CD8-positive, alpha-beta memory T cell (primary cell): Measurements from ENCODE around the gene FBXO33. TPM values are rescaled to one million over a fixed set of nuclear protein-coding genes. Genes with fewer than 3 reads are reported as not detected.

ENCODE experiments used
- CTCF ChIA-PET: fragments of 350-600 bp; sonication (Branson Sonifier 250); formaldehyde crosslinking; loops from one replicate; lab custom pipeline; 2021; ENCODE audit warnings: antibody characterized with exemption; lab: Charles Lee
- POLR2A ChIA-PET: fragments of 350-600 bp; sonication (Branson Sonifier 250); formaldehyde crosslinking; loops from one replicate; lab custom pipeline; 2021; ENCODE audit warnings: antibody characterized with exemption; lab: Charles Lee
- DNase-seq, 5 donors: peaks; one replicate each; pipeline versions ENCODE4 v3.0.0 to v3.0.0-alpha.2; 2020 to 2022; ENCODE audit warnings: mixed read lengths in 1 of 5
- H3K27ac ChIP-seq: one replicate; pipeline ENCODE4 v1.7.0; 2013; ENCODE audit warnings: low read depth, mild to moderate bottlenecking, low read length, moderate library complexity
- H3K27me3 ChIP-seq: 2 replicates; pipeline ENCODE4 v1.7.0; 2013; ENCODE audit warnings: low read length, mild to moderate bottlenecking; ENCODE audit not compliant: insufficient read depth, poor library complexity, severe bottlenecking
- H3K36me3 ChIP-seq: 2 replicates; pipeline ENCODE4 v1.7.0; 2013; ENCODE audit warnings: mild to moderate bottlenecking, low read length, moderate library complexity; ENCODE audit not compliant: insufficient read depth
- H3K4me1 ChIP-seq: 2 replicates; pipeline ENCODE4 v1.7.0; 2013; ENCODE audit warnings: mild to moderate bottlenecking, low read length, moderate library complexity; ENCODE audit not compliant: insufficient read depth
- H3K4me3 ChIP-seq: 2 replicates; pipeline ENCODE4 v1.7.0; 2013; ENCODE audit warnings: mild to moderate bottlenecking, low read length
- H3K9me3 ChIP-seq: 2 replicates; pipeline ENCODE4 v1.7.0; 2013; ENCODE audit warnings: mild to moderate bottlenecking, low read length
- H3K27ac Mint-ChIP-seq, 8 donors: one replicate each; pipeline ENCODE4 v1.8.0; 2020 to 2021; ENCODE audit warnings: mixed read lengths in 8 of 8, mild to moderate bottlenecking in 6 of 8, inconsistent platforms in 3 of 8, moderate library complexity in 3 of 8
- H3K27me3 Mint-ChIP-seq, 2 donors: one replicate each; pipeline ENCODE4 v1.8.0; 2020 to 2021; ENCODE audit warnings: mixed read lengths in 2 of 2, mild to moderate bottlenecking in 1 of 2, moderate library complexity in 1 of 2
- H3K36me3 Mint-ChIP-seq, 3 donors: one replicate each; pipeline ENCODE4 v1.8.0; 2020 to 2021; ENCODE audit warnings: mixed read lengths in 3 of 3, inconsistent platforms in 1 of 3, mild to moderate bottlenecking in 1 of 3
- H3K4me1 Mint-ChIP-seq, 3 donors: one replicate each; pipeline ENCODE4 v1.8.0; 2020 to 2021; ENCODE audit warnings: mixed read lengths in 3 of 3, inconsistent platforms in 1 of 3, mild to moderate bottlenecking in 1 of 3
- H3K4me3 Mint-ChIP-seq, 7 donors: one replicate each; pipeline ENCODE4 v1.8.0; 2020 to 2021; ENCODE audit warnings: mixed read lengths in 7 of 7, mild to moderate bottlenecking in 6 of 7, moderate library complexity in 4 of 7, inconsistent platforms in 2 of 7
- H3K9me3 Mint-ChIP-seq, 5 donors: one replicate each; pipeline ENCODE4 v1.8.0; 2020 to 2022; ENCODE audit warnings: mixed read lengths in 5 of 5, mild to moderate bottlenecking in 3 of 5, moderate library complexity in 2 of 5, inconsistent platforms in 1 of 5
- polyA plus RNA-seq: library from polyadenylated mRNA; unstranded; fragments of 300-500 nt; fragmentation: Illumina TruSeq; gene quantifications from one replicate; pipeline ENCODE4 v1.2.3, GENCODE V29; 2021
- total RNA-seq, 2 experiments: library from RNA; stranded (reverse); gene quantifications; one replicate each; pipeline ENCODE4 v1.2.3, GENCODE V29; 2021

FBXO33 gene
- total and polyA plus RNA-seq, 3 experiments from 2014 or later = 15.3 to 20.1 (median 19.4) TPM

DNA sequence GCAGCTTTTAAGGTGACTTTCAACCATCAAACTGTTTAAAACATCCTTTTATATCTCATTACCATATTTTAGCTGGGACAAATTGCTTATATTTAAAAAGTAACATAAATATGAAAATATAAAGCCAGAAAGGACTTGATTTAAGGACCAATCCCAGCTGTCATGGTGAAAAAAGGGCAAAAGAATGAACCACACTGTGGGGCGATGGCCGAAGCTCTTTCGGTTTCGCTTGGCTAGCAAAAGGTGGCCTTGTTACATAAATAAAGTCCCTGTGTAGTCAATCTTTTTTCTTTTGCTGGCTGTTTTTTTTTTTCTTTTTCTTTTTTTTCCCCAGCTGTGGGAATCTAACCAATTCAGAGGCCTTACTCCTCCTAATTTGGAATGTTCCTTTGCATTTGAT lies 50.9 kb downstream of the FBXO33 start:
- no peaks in the 10 kb centered on the region for H3K27me3 Mint-ChIP-seq
- Histone ChIP-seq H3K27me3 (no peaks in the 10 kb centered on the region), H3K27ac (no peak overlapping the region), H3K9me3 (no peaks in the 10 kb centered on the region), H3K4me3 (no peak overlapping the region), H3K36me3 (no peaks in the 10 kb centered on the region), H3K4me1 (peaks cover 19% of the 10 kb centered on the region)
- ChIA-PET CTCF (no interaction called here), POLR2A (no interaction called here)
- no peak for DNase-seq
- H3K27ac Mint-ChIP-seq = no peak overlapping the region
- no peak overlapping the region for H3K4me3 Mint-ChIP-seq
- H3K36me3 Mint-ChIP-seq = peaks cover 3 to 7% (median 7%) of the 10 kb centered on the region in 3 donors
- H3K9me3 Mint-ChIP-seq = no peaks in the 10 kb centered on the region
- H3K4me1 Mint-ChIP-seq = peaks cover 19 to 46% (median 41%) of the 10 kb centered on the region in 3 donors

DNA sequence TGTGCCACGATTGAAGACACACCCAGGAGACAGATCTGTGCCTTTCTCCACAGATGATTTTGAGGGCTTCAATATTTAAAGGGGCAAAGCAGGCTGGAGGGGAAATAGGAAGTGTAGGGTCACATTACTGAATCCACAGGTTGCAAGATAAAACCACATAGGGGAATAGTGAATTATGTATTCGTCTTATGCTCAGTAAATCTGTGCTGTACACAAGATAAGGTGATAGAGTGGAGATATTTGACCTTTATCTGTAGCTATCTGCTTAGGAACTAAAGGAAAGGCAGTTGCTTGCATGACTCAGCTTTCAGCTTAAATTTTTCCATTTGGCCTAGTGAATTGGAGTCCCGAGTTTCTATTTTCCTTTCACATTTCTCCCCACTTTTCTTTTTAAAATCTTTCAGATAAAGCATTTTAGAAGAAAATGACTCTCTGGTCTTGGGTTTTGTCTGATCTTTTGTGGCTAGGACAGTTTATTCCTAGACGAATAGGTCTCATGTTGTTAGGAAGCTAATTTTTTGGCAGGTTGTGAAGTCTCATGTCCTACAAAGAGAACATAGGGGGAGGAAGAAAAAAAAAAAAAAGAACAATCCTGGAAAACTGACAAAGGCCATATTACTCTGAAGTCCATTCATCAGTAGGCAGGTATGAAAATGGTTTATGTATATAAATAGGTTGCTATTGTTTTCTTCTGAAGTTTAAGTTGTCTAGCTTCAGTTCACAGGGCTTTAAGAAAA lies 55.4 kb downstream of the FBXO33 start:
- Mint-ChIP-seq H3K27ac (peak overlapping the region in 2 of 8 donors; percentile 24 to 58), H3K36me3 (peaks cover 0 to 9% (median 4%) of the 10 kb centered on the region in 3 donors), H3K9me3 (no peaks in the 10 kb centered on the region), H3K27me3 (no peaks in the 10 kb centered on the region), H3K4me1 (peaks cover 0 to 17% (median 11%) of the 10 kb centered on the region in 3 donors), H3K4me3 (no peak overlapping the region)
- Histone ChIP-seq H3K27ac (no peak overlapping the region), H3K4me1 (no peaks in the 10 kb centered on the region), H3K36me3 (no peaks in the 10 kb centered on the region), H3K27me3 (no peaks in the 10 kb centered on the region), H3K9me3 (no peaks in the 10 kb centered on the region), H3K4me3 (no peak overlapping the region)
- CTCF ChIA-PET = no interaction called here
- no peak for DNase-seq
- POLR2A ChIA-PET = no interaction called here

DNA sequence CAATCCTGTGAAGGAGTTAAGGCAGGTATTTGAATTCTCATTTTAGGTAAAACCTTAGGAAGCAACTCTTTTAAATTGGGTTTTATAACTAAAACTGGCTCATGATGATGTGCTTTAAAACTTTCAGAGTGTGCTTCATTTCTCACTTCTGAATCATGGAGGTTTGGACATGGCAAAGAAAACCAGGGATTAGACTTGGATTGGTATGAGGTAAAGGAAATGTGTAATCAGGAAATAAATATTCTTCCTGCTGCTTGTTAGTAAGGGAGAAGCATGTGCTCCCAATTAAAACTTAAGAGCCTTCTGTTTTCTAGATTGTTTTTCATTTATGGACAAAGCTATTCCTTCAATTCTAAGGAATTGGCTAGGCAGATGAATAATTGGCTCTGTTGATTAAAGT lies 57.4 kb downstream of the FBXO33 start:
- H3K9me3 ChIP-seq = no peaks in the 10 kb centered on the region
- no peak overlapping the region for H3K27ac ChIP-seq
- Mint-ChIP-seq H3K4me1 (peaks cover 0 to 9% (median 4%) of the 10 kb centered on the region in 3 donors), H3K9me3 (no peaks in the 10 kb centered on the region), H3K27me3 (no peaks in the 10 kb centered on the region), H3K36me3 (peaks cover 0 to 21% (median 16%) of the 10 kb centered on the region in 3 donors), H3K27ac (no peak overlapping the region), H3K4me3 (no peak overlapping the region)
- ChIA-PET CTCF (no interaction called here), POLR2A (no interaction called here)
- no peak for DNase-seq
- H3K4me1 ChIP-seq = no peaks in the 10 kb centered on the region
- no peak overlapping the region for H3K4me3 ChIP-seq
- no peaks in the 10 kb centered on the region for H3K36me3 ChIP-seq
- H3K27me3 ChIP-seq = no peaks in the 10 kb centered on the region

DNA sequence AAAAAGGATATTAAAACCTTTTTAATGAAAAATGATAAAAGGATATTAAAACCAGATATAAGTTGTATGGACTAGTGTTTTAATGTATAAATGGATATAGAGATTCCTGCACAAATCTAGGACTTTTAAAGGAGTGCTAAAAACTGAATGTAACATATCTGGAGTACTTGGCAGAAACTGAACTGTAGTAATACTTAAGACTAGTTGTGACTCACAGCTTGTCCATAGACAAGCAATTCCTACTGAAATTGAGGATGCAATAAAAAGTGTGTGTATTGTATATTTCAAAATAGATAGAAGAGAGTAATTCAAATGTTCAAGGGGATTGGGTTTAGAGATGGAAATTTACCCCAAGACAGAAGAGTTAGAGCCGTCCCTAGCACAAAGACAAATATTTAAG lies 59.6 kb downstream of the FBXO33 start:
- H3K4me3 ChIP-seq = no peak overlapping the region
- Mint-ChIP-seq H3K4me3 (no peak overlapping the region), H3K4me1 (peaks cover 0 to 9% (median 4%) of the 10 kb centered on the region in 3 donors), H3K36me3 (peaks cover 0 to 31% (median 17%) of the 10 kb centered on the region in 3 donors), H3K27ac (no peak overlapping the region), H3K9me3 (no peaks in the 10 kb centered on the region), H3K27me3 (no peaks in the 10 kb centered on the region)
- no peaks in the 10 kb centered on the region for H3K9me3 ChIP-seq
- no peaks in the 10 kb centered on the region for H3K27me3 ChIP-seq
- ChIA-PET POLR2A (no interaction called here), CTCF (no interaction called here)
- H3K36me3 ChIP-seq = no peaks in the 10 kb centered on the region
- no peak overlapping the region for H3K27ac ChIP-seq
- DNase-seq = no peak
- no peaks in the 10 kb centered on the region for H3K4me1 ChIP-seq

DNA sequence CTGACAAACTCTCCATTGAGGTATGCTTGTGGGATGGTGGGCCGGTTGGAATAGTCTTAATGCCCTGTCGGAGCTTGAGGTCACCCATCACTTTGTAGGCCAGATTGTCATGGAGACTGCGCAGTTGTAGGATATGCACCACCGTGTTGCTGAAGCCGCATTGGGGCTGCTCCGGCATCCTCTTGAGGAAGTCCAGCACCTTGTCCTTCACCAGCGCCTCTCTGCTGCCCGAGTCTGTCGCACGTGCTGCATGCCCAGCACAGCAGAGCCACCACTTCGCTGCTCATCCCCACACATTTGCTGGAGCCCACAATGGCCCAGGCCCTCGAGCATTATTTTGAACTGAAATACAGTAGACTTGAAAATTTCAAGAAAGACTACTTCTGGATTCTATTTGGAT lies 61.8 kb downstream of the FBXO33 start:
- Mint-ChIP-seq H3K36me3 (peaks cover 7 to 44% (median 21%) of the 10 kb centered on the region in 3 donors), H3K27ac (no peak overlapping the region), H3K27me3 (no peaks in the 10 kb centered on the region), H3K4me1 (peaks cover 5 to 16% (median 9%) of the 10 kb centered on the region in 3 donors), H3K4me3 (no peak overlapping the region), H3K9me3 (peaks cover 4 to 9% (median 6%) of the 10 kb centered on the region in 5 donors)
- ChIA-PET POLR2A (no interaction called here), CTCF (no interaction called here)
- Histone ChIP-seq H3K9me3 (peaks cover 2% of the 10 kb centered on the region), H3K4me1 (no peaks in the 10 kb centered on the region), H3K27me3 (no peaks in the 10 kb centered on the region), H3K4me3 (no peak overlapping the region), H3K27ac (no peak overlapping the region), H3K36me3 (no peaks in the 10 kb centered on the region)
- DNase-seq = no peak

DNA sequence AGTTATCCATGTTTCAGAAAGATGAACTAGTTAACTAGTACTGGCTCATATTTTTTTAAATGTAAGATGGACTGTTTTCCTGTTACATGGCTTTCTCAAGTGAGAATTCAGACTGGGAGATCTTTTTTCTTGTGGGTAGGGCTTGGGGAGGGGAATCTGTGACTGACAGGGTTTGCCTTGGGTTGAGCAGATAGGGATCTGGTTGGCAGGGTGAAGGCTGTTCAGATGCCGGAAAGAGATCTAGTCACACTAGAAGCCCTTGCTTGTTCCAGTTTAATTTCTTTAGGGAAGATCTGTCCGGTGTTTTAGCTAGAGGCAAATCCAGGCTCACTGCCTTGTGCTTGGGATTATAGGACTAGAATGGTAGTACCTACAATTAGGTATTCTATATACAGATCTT lies 63.2 kb downstream of the FBXO33 start:
- ChIA-PET POLR2A (no interaction called here), CTCF (no interaction called here)
- no peak overlapping the region for H3K27ac Mint-ChIP-seq

DNA sequence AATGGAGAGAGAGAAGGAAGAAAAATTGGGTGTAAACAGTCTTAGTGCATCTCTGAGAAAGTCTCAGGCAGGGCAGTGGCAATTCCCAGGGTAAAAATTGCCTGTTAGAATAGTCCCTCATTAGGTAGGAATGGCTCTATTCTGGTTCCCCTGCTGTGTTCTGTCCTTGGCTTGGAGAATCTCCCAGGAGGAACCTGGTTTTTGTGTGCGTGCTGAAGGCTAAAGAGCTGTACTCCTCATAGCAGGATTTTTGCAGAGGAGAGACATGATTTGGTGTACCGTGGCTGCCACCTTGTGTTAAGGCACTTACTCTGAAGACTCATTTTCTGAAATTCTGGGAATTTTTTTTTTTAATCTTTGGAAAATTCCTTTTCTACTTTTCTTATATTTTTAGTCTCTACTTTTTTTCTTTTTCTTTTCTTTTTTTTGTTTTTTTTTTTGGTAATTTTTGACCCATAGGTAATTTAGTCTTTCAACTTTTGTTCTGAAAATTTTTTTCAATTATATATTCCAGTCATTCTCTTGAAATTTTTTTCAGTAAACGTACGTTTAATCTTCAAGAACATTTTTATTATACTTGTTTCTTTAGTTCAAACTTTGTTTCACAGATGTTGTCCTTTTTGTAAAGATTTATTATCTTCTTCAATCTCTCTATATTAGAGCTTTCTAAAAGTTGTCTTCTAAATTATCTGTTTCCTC lies 63.8 kb downstream of the FBXO33 start:
- H3K4me3 Mint-ChIP-seq = no peak overlapping the region
- no peak overlapping the region for H3K27ac ChIP-seq
- no peaks in the 10 kb centered on the region for H3K27me3 ChIP-seq
- H3K4me3 ChIP-seq = no peak overlapping the region
- no peak overlapping the region for H3K27ac Mint-ChIP-seq
- POLR2A ChIA-PET = no interaction called here
- peaks cover 17 to 28% (median 24%) of the 10 kb centered on the region in 5 donors for H3K9me3 Mint-ChIP-seq
- H3K36me3 ChIP-seq = no peaks in the 10 kb centered on the region
- DNase-seq = no peak
- H3K27me3 Mint-ChIP-seq = no peaks in the 10 kb centered on the region
- H3K4me1 Mint-ChIP-seq = peaks cover 7 to 16% (median 14%) of the 10 kb centered on the region in 3 donors
- H3K4me1 ChIP-seq = no peaks in the 10 kb centered on the region
- peaks cover 25 to 58% (median 29%) of the 10 kb centered on the region in 3 donors for H3K36me3 Mint-ChIP-seq
- CTCF ChIA-PET = no interaction called here
- H3K9me3 ChIP-seq = peaks cover 6% of the 10 kb centered on the region

More for the DNA sequence above, 63.2 kb downstream of the FBXO33 start:
- H3K4me1 Mint-ChIP-seq = peaks cover 5 to 16% (median 9%) of the 10 kb centered on the region in 3 donors
- H3K9me3 ChIP-seq = peaks cover 6% of the 10 kb centered on the region
- H3K4me3 ChIP-seq = no peak overlapping the region
- H3K36me3 Mint-ChIP-seq = peaks cover 19 to 52% (median 27%) of the 10 kb centered on the region in 3 donors
- no peaks in the 10 kb centered on the region for H3K36me3 ChIP-seq
- no peak for DNase-seq
- H3K27ac ChIP-seq = no peak overlapping the region
- H3K27me3 ChIP-seq = no peaks in the 10 kb centered on the region
- H3K4me3 Mint-ChIP-seq = no peak overlapping the region
- no peaks in the 10 kb centered on the region for H3K4me1 ChIP-seq
- H3K9me3 Mint-ChIP-seq = peaks cover 13 to 22% (median 18%) of the 10 kb centered on the region in 5 donors
- H3K27me3 Mint-ChIP-seq = no peaks in the 10 kb centered on the region

DNA sequence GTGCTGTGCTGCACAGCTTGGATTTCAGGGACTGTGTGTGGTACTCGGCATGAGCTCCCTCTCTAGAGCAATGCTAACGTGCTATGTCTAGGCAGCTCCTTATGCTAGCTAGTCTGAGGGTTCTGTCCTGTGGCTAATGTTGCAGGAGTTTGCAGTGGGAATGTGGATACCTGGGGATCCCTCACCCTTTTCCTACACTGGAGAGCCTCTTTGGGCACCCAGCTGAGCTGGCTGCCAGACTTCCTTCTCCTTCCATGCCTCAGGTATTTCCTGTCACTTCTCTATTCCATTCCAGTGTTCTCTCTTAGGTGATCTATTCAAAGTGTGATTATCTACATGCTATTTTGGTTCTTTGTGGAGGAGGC lies 64.9 kb downstream of the FBXO33 start:
- Histone ChIP-seq H3K9me3 (peaks cover 6% of the 10 kb centered on the region), H3K27me3 (no peaks in the 10 kb centered on the region), H3K4me3 (no peak overlapping the region), H3K36me3 (no peaks in the 10 kb centered on the region), H3K4me1 (no peaks in the 10 kb centered on the region), H3K27ac (no peak overlapping the region)
- ChIA-PET POLR2A (no interaction called here), CTCF (no interaction called here)
- H3K9me3 Mint-ChIP-seq = peaks cover 17 to 35% (median 33%) of the 10 kb centered on the region in 5 donors
- DNase-seq = no peak
- H3K4me3 Mint-ChIP-seq = no peak overlapping the region
- H3K36me3 Mint-ChIP-seq = peaks cover 30 to 65% (median 35%) of the 10 kb centered on the region in 3 donors
- H3K27me3 Mint-ChIP-seq = no peaks in the 10 kb centered on the region
- peaks cover 11 to 21% (median 19%) of the 10 kb centered on the region in 3 donors for H3K4me1 Mint-ChIP-seq
- H3K27ac Mint-ChIP-seq = peak overlapping the region in 1 of 8 donors; percentile 61
